H9 (cell line): Measurements from ENCODE around the gene MRGPRX3. TPM values are rescaled to one million over a fixed set of nuclear protein-coding genes. Genes with fewer than 3 reads are reported as not detected.

Source experiments
- DNase-seq: peaks from one replicate; pipeline ENCODE4 v3.0.0-alpha.2; 2017
- H2AFZ ChIP-seq: one replicate; pipeline ENCODE4 v1.6.1; 2013; ENCODE audit warnings: mild to moderate bottlenecking, low read length, control low read depth, moderate library complexity
- H2AK5ac ChIP-seq: 2 replicates; pipeline ENCODE4 v1.6.1; 2013; ENCODE audit warnings: low read length, control low read depth, mixed read lengths; ENCODE audit not compliant: insufficient read length
- H2BK120ac ChIP-seq: one replicate; pipeline ENCODE4 v1.6.1; 2013; ENCODE audit warnings: low read depth, mild to moderate bottlenecking, low read length, control low read depth, inconsistent platforms; ENCODE audit not compliant: poor library complexity, severe bottlenecking
- H2BK12ac ChIP-seq: 2 replicates; pipeline ENCODE4 v1.6.1; 2013; ENCODE audit warnings: low read length, control low read depth, mixed read lengths, low read depth; ENCODE audit not compliant: insufficient read length
- H2BK15ac ChIP-seq: 2 replicates; pipeline ENCODE4 v1.6.1; 2013; ENCODE audit warnings: low read depth, low read length, control low read depth
- H2BK20ac ChIP-seq: one replicate; pipeline ENCODE4 v1.6.1; 2013; ENCODE audit warnings: low read depth, mild to moderate bottlenecking, low read length, control low read depth, inconsistent platforms; ENCODE audit not compliant: poor library complexity, severe bottlenecking
- H2BK5ac ChIP-seq: 2 replicates; pipeline ENCODE4 v1.6.1; 2013; ENCODE audit warnings: low read length, control low read depth, mixed read lengths; ENCODE audit not compliant: insufficient read length
- H3K14ac ChIP-seq: 2 replicates; pipeline ENCODE4 v1.6.1; 2013; ENCODE audit warnings: low read length, control low read depth; ENCODE audit not compliant: insufficient read depth
- H3K18ac ChIP-seq: 2 replicates; pipeline ENCODE4 v1.6.1; 2013; ENCODE audit warnings: low read depth, mild to moderate bottlenecking, mixed read lengths, low read length, control low read depth; ENCODE audit not compliant: insufficient read length
- H3K23ac ChIP-seq: 2 replicates; pipeline ENCODE4 v1.6.1; 2013; ENCODE audit warnings: low read length, control low read depth, mixed read lengths, low read depth; ENCODE audit not compliant: insufficient read length
- H3K23me2 ChIP-seq: 2 replicates; pipeline ENCODE4 v1.6.1; 2013; ENCODE audit warnings: low read depth, mild to moderate bottlenecking, mixed read lengths, low read length, control low read depth; ENCODE audit not compliant: insufficient read length, poor library complexity, severe bottlenecking
- H3K27ac ChIP-seq: 2 replicates; pipeline ENCODE4 v1.5.1; 2013; ENCODE audit warnings: low read length, control low read depth, mixed read lengths, low read depth; ENCODE audit not compliant: insufficient read length
- H3K27me3 ChIP-seq: 2 replicates; pipeline ENCODE4 v1.6.1; 2013; ENCODE audit warnings: low read length, control low read depth, inconsistent platforms; ENCODE audit not compliant: insufficient read depth
- H3K4ac ChIP-seq: 2 replicates; pipeline ENCODE4 v1.6.1; 2013; ENCODE audit warnings: low read depth, mild to moderate bottlenecking, control low read depth, inconsistent platforms, low read length, moderate library complexity
- H3K4me1 ChIP-seq: 2 replicates; pipeline ENCODE4 v1.6.1; 2013; ENCODE audit warnings: low read length, control low read depth, inconsistent platforms; ENCODE audit not compliant: insufficient read depth
- H3K4me2 ChIP-seq: 2 replicates; pipeline ENCODE4 v1.6.1; 2013; ENCODE audit warnings: low read length, control low read depth, mixed read lengths; ENCODE audit not compliant: insufficient read length, insufficient read depth
- H3K56ac ChIP-seq: 2 replicates; pipeline ENCODE4 v1.6.1; 2013; ENCODE audit warnings: low read depth, mild to moderate bottlenecking, mixed read lengths, low read length, control low read depth; ENCODE audit not compliant: insufficient read length
- H3K79me1 ChIP-seq: 2 replicates; pipeline ENCODE4 v1.6.1; 2013; ENCODE audit warnings: low read depth, mild to moderate bottlenecking, moderate library complexity, low read length, control low read depth, inconsistent platforms; ENCODE audit not compliant: insufficient read depth, poor library complexity, severe bottlenecking
- H3K79me2 ChIP-seq: 2 replicates; pipeline ENCODE4 v1.6.1; 2013; ENCODE audit warnings: low read length, control low read depth, inconsistent platforms; ENCODE audit not compliant: insufficient read depth
- H3K9ac ChIP-seq: 2 replicates; pipeline ENCODE4 v1.6.1; 2013; ENCODE audit warnings: low read length, control low read depth, mixed read lengths; ENCODE audit not compliant: insufficient read length; ENCODE audit errors: extremely low read depth
- H3K9me3 ChIP-seq: one replicate; pipeline ENCODE4 v1.6.1; 2013; ENCODE audit warnings: low read depth, low read length, inconsistent platforms; ENCODE audit not compliant: control insufficient read depth
- H3T11ph ChIP-seq: one replicate; pipeline ENCODE4 v1.6.1; 2013; ENCODE audit warnings: mild to moderate bottlenecking, low read length, control low read depth, inconsistent platforms
- H4K20me1 ChIP-seq: one replicate; pipeline ENCODE4 v1.6.1; 2013; ENCODE audit not compliant: control insufficient read depth, insufficient read length, insufficient read depth
- H4K5ac ChIP-seq: 2 replicates; pipeline ENCODE4 v1.6.1; 2013; ENCODE audit warnings: low read depth, mild to moderate bottlenecking, mixed read lengths, low read length, control low read depth; ENCODE audit not compliant: insufficient read length
- H4K8ac ChIP-seq: replicated peaks from 2 replicates; pipeline ENCODE4 v1.6.1; 2013; ENCODE audit warnings: low read length, control low read depth, mixed read lengths, low read depth; ENCODE audit not compliant: insufficient read length
- H4K91ac ChIP-seq: 2 replicates; pipeline ENCODE4 v1.6.1; 2013; ENCODE audit warnings: low read depth, mild to moderate bottlenecking, moderate library complexity, mixed read lengths, low read length, control low read depth; ENCODE audit not compliant: insufficient read length
- H3K27ac Mint-ChIP-seq, 3 experiments: 2 replicates in 2 of 3; 3 replicates in 1 of 3; pipeline ENCODE4 v1.8.0; 2020 to 2021; ENCODE audit warnings: mixed read lengths in 3 of 3, mild to moderate bottlenecking in 1 of 3, moderate library complexity in 1 of 3
- H3K27me3 Mint-ChIP-seq: 2 replicates; pipeline ENCODE4 v1.8.0; 2021; ENCODE audit warnings: low read depth, mild to moderate bottlenecking, moderate library complexity, mixed read lengths
- H3K36me3 Mint-ChIP-seq, 3 experiments: 2 replicates in 2 of 3; 3 replicates in 1 of 3; pipeline ENCODE4 v1.8.0; 2020 to 2021; ENCODE audit warnings: low read depth in 3 of 3, mixed read lengths in 3 of 3; ENCODE audit not compliant: insufficient read depth in 1 of 3
- H3K4me1 Mint-ChIP-seq, 2 experiments: 2 replicates each; pipeline ENCODE4 v1.8.0; 2020; ENCODE audit warnings: mixed read lengths in 2 of 2
- H3K4me3 Mint-ChIP-seq, 2 experiments: 2 replicates in 1 of 2; 3 replicates in 1 of 2; pipeline ENCODE4 v1.8.0; 2020 to 2021; ENCODE audit warnings: mild to moderate bottlenecking in 2 of 2, mixed read lengths in 2 of 2, moderate library complexity in 1 of 2
- H3K9me3 Mint-ChIP-seq, 2 experiments: 2 replicates in 1 of 2; 3 replicates in 1 of 2; pipeline ENCODE4 v1.8.0; 2020; ENCODE audit warnings: mild to moderate bottlenecking in 2 of 2, mixed read lengths in 2 of 2, moderate library complexity in 1 of 2
- WGBS: extraction: QIAGEN DNeasy Blood & Tissue Kit; methylation state at CpG from one replicate; pipeline ENCODE4 v1.1.7; 2013; ENCODE audit warnings: missing lambda C conversion rate, low lambda C conversion rate, mixed read lengths; ENCODE audit not compliant: insufficient read length; ENCODE audit errors: extremely low coverage; 5-methylcytosine and 5-hydroxymethylcytosine counted together
- long read RNA-seq: library from polyadenylated mRNA; unstranded; transcript quantifications from one replicate; pipeline ENCODE4 v2.0.0, GENCODE V29; 2020
- total RNA-seq: library from RNA; stranded (reverse); gene quantifications from 2 replicates; pipeline ENCODE4 v1.2.1, GENCODE V29; 2021
- TF ChIP-seq, protein P1 (sequence below): fragments of 200-600 bp; sonication (generic); conservative IDR thresholded peaks from 3 replicates; pipeline ENCODE4 v1.8.0; 2021; ENCODE audit warnings: antibody characterized with exemption, mild to moderate bottlenecking

MRGPRX3 gene
- total RNA-seq, result not detected in 2 replicates
- long read RNA-seq, result 0 reads

DNA sequence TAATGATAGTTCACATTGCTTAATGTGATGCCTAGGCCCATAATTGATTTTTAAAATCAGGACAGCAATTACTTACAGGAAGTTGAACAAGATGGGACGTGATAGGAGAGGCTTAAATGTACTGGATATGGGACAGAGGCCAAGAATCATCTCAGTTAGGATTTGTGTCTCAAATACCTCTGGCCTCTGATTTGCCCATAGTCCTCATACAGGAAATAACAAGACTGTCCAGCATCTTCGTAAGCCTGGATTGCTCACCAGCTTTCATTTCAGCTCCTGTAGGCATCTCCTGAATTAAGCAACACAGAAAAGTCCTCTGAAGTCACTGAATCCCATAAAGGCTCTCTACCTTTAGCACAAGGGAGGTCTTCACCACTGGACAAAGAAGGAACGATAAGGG, at the start of gene MRGPRX3:
MRGPRX3 (plus strand) TSS at position 231 of the 400 bp plus-strand sequence. CDS start 4,632 bp downstream, outside the sequence.
- Mint-ChIP-seq H3K4me3 (no peak within 1 kb of the TSS), H3K9me3 (peaks cover 16 to 24% of the 10 kb centered on the region in 2 experiments), H3K27me3 (peaks cover 2% of the 10 kb centered on the region), H3K27ac (no peak within 1 kb of the TSS), H3K4me1 (peaks cover 14 to 16% of the 10 kb centered on the region in 2 experiments), H3K36me3 (peaks cover 0 to 5% (median 2%) of the 10 kb centered on the region in 3 experiments; a peak in 4 of 7 replicates)
- no peak within 1 kb of the TSS for H2AK5ac ChIP-seq
- no peak within 1 kb of the TSS for H4K5ac ChIP-seq
- WGBS, result no CpG with 5 or more reads among the region's 3 CpGs
- H3T11ph ChIP-seq, result no peak within 1 kb of the TSS
- no peak within 1 kb of the TSS for H4K8ac ChIP-seq
- H4K20me1 ChIP-seq, result no peaks in the 10 kb centered on the region
- H3K79me2 ChIP-seq, result no peaks in the 10 kb centered on the region
- TF ChIP-seq, protein P1, sequence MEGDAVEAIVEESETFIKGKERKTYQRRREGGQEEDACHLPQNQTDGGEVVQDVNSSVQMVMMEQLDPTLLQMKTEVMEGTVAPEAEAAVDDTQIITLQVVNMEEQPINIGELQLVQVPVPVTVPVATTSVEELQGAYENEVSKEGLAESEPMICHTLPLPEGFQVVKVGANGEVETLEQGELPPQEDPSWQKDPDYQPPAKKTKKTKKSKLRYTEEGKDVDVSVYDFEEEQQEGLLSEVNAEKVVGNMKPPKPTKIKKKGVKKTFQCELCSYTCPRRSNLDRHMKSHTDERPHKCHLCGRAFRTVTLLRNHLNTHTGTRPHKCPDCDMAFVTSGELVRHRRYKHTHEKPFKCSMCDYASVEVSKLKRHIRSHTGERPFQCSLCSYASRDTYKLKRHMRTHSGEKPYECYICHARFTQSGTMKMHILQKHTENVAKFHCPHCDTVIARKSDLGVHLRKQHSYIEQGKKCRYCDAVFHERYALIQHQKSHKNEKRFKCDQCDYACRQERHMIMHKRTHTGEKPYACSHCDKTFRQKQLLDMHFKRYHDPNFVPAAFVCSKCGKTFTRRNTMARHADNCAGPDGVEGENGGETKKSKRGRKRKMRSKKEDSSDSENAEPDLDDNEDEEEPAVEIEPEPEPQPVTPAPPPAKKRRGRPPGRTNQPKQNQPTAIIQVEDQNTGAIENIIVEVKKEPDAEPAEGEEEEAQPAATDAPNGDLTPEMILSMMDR, result no peak
- H2BK15ac ChIP-seq, result no peak within 1 kb of the TSS
- H3K18ac ChIP-seq, result no peak within 1 kb of the TSS
- no peak within 1 kb of the TSS for H4K91ac ChIP-seq
- no peak within 1 kb of the TSS for H3K9ac ChIP-seq
- DNase-seq, result no peak
- H3K27me3 ChIP-seq, result no peaks in the 10 kb centered on the region
- no peaks in the 10 kb centered on the region for H3K9me3 ChIP-seq
- peaks cover 9% of the 10 kb centered on the region for H3K4me1 ChIP-seq
- H2AFZ ChIP-seq, result no peak within 1 kb of the TSS
- H2BK120ac ChIP-seq, result no peak within 1 kb of the TSS
- no peak within 1 kb of the TSS for H3K27ac ChIP-seq
- no peak within 1 kb of the TSS for H2BK12ac ChIP-seq
- H2BK20ac ChIP-seq, result no peak within 1 kb of the TSS
- H3K4ac ChIP-seq, result no peak within 1 kb of the TSS
- H3K23ac ChIP-seq, result no peak within 1 kb of the TSS
- H2BK5ac ChIP-seq, result no peak within 1 kb of the TSS
- H3K23me2 ChIP-seq, result no peaks in the 10 kb centered on the region
- no peak within 1 kb of the TSS for H3K56ac ChIP-seq
- no peaks in the 10 kb centered on the region for H3K79me1 ChIP-seq
- H3K4me2 ChIP-seq, result no peak within 1 kb of the TSS
- no peak within 1 kb of the TSS for H3K14ac ChIP-seq
